Measurements from ENCODE around the gene PRM2.

PRM2 gene

GRCh38 chr16:11307639-11308492, 31.6 kb upstream of the PRM2 start:
- DNase-seq (ENCODE audit: low spot score): peak; percentile 47

- no peak for DNase-seq (ENCODE audit: low spot score)
These were observed 30.8 kb upstream of the PRM2 start for GRCh38 chr16:11306997-11307638.

GRCh38 chr16:11306381-11306780, 30.1 kb upstream of the PRM2 start:
- DNase-seq (ENCODE audit: low spot score): no peak

DNA sequence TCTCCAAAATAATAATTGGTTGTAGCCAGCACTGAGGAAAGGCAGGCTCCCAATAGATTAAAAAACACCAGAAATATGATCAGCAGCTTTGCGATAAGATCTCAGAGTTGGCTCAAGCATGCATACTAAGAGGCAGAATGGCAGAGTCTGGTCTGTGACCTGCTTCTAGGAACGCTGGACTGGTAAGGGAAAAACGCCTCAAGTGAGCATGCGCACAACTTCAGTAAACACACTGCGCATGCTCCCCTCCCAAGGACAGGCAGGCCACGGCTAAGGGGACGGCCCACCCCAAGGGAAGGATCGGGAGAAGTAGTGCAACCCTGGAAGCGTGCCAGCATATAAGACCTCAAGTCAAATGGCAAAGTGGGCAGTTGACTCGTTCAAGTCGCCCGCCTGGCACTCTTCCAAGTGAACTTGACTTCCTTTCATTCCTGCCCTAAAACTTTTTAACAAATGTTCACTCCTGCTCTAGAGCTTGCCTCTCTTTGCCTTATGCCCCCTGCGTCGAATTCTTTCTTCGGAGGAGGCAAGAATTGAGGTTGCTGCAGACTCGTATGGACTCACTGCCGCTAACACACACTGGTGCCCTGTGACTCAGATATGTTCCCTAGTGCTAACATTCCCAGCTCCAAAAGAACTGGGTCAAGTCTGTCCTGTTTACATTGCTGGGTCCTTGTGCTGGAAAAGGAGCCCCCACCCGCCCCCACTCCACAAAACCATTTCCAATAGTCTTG, 27.3 kb upstream of the PRM2 start:
- DNase-seq (ENCODE audit: low spot score): no peak

DNA sequence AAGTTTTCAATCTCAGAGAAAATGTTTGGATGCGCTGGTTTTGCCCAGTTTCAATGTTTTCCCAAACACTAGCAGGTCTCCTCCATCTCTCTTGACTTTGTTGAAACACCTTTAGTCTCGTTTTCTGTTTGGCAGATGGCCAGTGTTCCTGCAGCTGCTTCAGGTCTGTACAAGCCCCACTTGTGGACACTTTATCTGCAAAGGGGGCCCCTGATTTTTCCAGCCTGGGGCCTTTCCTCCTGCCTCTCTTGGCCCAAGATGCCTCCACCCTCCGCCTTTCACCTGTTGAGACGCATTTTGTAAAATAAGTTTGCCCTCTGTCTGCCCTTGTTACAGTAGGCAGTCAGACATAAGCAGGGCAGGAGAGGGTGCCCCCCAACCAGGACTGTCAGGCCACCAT, 26.7 kb upstream of the PRM2 start:
- DNase-seq (ENCODE audit: low spot score): no peak

- no peak for DNase-seq (ENCODE audit: low spot score)
These were observed 25.6 kb upstream of the PRM2 start for GRCh38 chr16:11301645-11302501.

DNA sequence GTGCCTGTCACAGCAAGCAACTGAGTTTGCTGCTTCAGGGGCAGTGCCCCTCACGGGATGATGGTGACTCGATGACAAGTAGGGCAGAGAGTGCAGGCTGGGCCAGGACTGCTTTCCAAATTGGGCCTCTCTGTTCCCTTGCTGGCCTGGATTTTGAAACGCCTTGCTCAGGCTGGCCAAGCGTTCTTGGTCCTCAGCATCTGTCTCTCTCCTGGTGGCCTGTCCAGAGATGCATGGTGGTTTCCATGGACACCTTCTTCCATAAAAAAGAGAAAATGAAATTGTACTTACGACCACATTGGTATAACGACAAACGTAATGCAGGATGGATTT, 24.2 kb upstream of the PRM2 start:
- no peak for DNase-seq (ENCODE audit: low spot score)

- no peak for DNase-seq (ENCODE audit: low spot score)
These were observed 23.7 kb upstream of the PRM2 start for GRCh38 chr16:11299865-11300559.

DNA sequence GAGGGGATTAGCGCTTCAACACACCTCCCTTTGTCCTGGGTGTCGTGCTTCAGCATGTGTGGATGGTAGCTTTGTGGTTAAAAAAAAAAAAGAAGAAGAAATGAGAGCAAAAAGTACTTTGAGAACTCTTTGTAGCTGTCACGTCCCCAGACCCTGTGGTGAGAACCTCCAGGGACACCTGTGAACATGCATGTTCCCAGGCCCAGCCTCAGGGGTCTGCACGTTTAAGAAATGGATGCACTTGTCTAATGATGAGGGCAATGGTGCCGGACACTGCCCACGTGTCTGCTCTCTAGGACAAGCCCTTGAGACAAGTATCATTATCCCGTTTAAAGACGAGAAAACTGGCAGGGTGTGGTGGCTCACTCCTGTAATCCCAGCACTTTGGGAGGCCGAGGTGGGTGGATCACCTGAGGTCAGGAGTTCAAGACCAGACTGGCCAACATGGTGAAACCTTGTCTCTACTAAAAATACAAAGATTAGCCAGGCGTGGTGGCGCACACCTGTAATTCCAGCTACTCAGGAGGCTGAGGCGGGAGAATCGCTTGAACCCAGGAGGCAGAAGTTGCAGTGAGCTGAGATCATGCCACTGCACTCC, 22.8 kb upstream of the PRM2 start:
- DNase-seq (ENCODE audit: low spot score): peak; percentile 71

- DNase-seq (ENCODE audit: low spot score): no peak
These were observed 22.0 kb upstream of the PRM2 start for GRCh38 chr16:11298143-11298900.

GRCh38 chr16:11297492-11298142, 21.3 kb upstream of the PRM2 start:
- peak; percentile 98 for DNase-seq (ENCODE audit: low spot score)

GRCh38 chr16:11296706-11297491, 20.6 kb upstream of the PRM2 start:
- peak; percentile 81 for DNase-seq (ENCODE audit: low spot score)

DNA sequence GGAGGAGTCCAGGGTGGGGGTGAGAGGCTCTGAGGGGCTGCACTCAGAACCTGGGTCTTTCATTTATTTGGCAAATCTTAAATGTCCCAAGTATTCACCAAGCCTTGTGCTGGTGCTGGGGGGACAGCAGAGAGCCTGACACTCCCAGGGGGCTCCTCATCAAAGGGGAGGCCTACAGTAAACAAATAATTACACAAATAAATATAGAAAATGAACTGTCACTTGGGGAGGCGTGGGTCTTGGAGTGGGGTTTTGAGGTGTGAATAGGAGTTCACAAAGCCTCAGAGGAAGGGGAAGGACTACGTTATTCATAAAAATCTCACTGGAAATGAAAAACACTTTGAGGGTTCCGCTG, 20.0 kb upstream of the PRM2 start:
- DNase-seq (ENCODE audit: low spot score): peak; percentile 44

GRCh38 chr16:11295672-11296071, 19.4 kb upstream of the PRM2 start:
- no peak for DNase-seq (ENCODE audit: low spot score)

- no peak for DNase-seq (ENCODE audit: low spot score)
These were observed 15.9 kb upstream of the PRM2 start for GRCh38 chr16:11292076-11292748.

- DNase-seq (ENCODE audit: low spot score): no peak
These were observed 14.9 kb upstream of the PRM2 start for GRCh38 chr16:11291091-11291703.

DNA sequence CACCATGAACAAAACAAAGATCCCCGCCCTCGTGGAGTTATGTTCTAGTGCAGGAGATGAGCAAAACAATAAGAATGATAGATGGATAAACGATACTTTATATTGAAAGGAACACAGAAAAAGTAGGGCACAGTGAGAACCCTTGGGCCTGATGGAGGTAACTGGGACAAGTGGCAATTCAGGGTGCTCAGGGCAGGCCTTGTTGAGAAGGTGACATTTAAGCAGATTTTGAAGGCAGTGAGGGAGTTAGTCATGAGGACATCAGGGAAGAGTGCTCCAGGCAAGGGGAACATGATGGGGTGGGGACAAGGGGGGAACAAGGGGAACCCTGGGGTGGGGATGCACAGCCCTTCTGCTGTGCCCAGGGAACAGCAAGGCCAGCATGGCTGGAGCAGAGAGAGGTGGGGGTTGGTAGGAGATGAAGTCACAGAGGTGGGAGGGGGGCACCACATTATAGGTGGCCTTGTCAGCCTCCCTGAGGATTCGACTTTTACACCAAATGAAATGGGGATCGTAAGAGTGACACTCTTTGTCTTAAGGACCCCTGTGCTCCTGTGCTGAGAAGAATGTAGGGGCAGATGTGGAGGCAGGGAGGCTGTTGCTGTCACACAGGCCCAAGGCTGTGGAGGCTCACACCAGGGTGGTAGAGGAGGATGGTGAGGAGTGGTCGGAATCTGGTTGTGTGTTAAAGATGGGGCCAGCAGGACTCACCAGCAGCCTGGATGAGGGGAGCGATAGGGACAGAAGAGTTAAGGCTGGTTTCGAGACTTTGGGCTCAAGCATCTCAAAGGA, 14.0 kb upstream of the PRM2 start:
- DNase-seq (ENCODE audit: low spot score): no peak
